HG03060 (cell line): ENCODE data around the gene SPPL3.
"Not testable (repeated sequence)": the region's sequence is repeated elsewhere in the genome, so short reads cannot be mapped to it uniquely, and the experiment has no call there.

Experiments used
- ATAC-seq: cut with Tn5 transposase; IDR thresholded peaks from one replicate; pipeline ENCODE4 v1.9.1; 2021; ENCODE audit warnings: low read depth, moderate number of reproducible peaks; ENCODE audit not compliant: unreplicated experiment

The SPPL3 gene

DNA sequence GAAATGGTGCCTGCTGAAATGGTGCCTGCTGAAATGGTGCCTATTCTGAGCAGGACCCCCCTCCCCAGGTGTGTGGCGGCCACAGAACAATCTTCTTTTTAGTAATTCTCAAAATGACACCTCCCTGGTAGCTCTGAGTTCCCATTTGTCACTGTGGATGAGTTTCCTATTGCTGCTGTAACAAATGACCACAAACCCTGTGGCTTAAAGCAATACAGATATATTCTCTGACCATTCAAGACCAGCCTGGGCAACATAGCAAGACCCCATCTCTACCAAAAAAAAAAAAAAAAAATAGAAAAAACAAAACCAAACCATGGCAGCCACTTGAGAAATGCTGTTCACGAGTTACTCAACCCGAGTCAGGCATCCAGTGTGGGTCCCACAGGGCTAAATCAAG, 170.6 kb downstream of the SPPL3 start:
- ATAC-seq, result no peak

DNA sequence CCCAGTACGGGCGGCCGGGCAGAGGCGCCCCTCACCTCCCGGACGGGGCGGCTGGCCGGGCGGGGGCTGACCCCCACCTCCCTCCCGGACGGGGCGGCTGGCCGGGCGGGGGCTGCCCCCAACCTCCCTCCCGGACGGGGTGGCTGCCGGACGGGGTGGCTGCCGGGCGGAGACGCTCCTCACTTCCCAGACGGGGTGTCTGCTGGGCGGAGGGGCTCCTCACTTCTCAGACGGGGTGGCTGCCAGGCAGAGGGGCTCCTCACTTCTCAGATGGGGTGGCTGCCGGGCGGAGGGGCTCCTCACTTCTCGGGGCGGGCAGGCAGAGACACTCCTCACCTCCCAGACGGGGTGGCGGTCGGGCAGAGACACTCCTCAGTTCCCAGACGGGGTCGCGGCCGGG, 172.0 kb downstream of the SPPL3 start:
- ATAC-seq, result not testable (repeated sequence)

DNA sequence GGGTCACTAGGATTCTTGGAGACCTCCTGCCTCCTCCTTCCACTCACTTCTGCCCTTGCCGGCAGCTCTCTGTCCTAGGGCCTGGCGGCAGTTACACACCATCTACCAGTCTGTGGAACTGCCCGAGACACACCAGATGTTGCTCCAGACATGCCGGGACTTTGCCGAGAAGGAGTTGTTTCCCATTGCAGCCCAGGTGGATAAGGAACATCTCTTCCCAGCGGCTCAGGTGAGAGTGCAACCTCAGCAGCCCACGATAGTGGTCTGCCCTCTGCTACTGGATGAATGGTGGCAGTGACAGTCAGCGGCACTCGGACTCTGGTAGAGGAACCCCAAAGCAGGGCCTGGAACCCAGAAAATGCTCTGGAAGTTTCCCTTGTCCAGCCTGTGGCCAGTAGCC, 177.2 kb downstream of the SPPL3 start:
- ATAC-seq, result no peak

DNA sequence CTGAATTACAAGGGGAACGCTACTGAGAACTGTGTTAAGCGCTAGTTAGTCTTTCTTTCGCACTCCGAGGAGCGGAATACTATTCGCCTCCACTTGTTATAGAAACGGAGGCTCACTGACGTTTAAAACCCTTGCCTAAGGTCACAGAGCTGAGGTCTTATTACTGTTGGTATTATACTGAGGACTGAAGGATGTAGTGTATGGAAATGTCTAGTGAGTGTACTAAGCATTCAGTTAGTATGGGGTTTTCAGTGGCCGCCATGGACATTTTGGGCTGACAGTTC, 177.7 kb downstream of the SPPL3 start:
- ATAC-seq, result no peak

DNA sequence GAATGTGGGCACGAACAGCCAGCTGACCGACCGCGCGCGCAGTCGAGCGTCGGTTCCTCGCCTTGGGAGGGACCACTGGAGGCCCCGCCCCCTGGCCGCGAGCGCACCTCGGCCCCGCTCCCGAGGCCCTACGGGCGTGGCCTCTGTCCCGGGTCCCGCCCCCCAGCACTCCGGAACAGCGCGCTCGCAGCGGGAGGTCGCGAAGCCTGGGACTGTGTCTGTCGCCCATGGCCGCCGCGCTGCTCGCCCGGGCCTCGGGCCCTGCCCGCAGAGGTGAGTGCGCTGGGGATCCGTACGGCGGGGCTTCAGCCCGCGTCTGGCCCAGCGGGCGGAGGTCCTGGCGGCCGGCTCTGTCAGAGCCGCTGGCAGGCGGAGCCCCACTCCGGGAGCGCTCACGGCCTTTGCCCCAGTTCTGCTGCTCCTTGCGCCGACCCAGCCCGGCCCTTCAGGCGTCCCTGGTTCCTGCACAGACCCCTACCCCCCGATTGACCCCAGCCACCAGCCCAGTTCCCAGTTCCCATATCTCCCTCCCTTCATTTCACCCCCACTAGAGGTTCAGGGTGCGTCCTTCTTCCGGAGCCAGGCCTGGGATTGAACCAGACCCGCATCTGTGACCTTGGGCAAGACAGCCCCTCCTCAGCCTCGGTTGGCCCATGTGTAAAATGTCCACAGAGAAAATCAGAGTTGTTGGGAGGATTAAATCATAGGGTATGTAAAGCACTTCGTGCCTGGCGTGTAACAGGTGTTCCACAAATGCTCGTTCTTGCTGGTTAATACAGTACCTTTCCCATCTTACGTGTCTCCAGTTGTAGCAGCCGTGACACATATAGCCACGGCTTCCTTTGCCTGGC, 178.3 kb downstream of the SPPL3 start, which contains the start of gene ACADS:
Gene ACADS, plus strand, starts transcription at position 168 of the 851 bp plus-strand sequence. Its CDS starts 60 bp downstream, at position 228.
- ATAC-seq, result peak; percentile 52

DNA sequence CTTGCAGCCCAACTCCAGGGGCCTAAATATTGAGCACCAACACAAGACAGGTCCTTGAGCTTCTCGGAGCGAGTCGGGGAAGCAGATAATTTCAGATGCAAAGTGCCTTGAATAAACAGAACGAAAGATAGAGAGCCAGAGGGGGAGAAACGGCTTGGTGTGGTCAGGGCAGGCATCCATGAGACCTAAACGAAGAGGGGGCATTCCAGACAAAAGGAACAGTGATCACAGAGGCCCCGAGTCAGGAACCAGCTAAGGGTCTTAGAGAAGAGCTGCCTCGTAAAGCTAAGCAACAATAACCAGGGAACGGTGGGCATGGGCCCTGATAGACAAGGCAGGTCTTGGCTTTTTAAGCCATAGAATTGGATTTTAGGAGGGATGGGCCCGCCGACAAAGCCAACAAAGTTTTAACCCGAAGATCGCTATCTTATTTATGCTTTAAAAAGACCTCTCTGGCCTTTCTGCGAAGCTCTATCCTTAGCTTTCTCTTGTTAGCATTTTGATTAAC, 179.0 kb downstream of the SPPL3 start:
- no peak for ATAC-seq

DNA sequence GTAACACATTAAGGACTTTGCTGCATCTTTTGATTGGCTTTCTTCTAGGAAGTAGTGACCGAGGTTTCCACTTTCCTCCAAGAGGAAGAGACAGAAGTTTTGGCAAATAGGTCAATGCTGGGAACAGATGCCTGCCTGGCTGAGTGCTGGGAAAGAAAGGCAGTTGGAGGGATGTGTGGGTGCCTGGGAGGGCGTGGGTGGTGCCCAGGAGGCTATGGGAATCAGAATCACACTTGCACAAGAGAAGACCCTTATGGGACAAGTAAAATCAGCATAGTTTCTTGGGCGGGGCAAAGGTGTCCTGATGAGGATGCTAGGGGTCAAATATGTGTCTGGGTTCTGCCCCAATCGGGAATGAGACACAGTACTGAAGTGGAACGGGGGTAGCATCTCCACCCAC, 179.4 kb downstream of the SPPL3 start:
- ATAC-seq, result no peak

DNA sequence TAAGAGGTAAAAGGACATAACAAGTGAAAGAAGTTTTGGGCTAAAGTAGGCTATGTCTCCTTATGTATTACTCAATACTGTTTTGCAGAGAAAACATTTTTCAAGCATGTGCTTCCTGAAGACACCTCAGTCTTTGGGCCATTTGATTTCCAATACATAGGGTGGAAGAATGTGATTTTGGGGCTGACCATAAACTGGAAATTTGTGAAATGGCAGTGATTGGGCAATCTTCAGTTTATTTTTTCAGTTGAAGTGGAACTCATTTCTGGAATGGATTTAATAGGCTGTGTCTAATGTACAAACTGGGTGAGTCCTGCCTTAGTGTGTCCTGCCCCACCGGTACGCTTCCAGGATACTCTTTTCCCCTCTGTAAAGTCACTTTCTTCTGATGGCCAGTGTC, 181.4 kb downstream of the SPPL3 start:
- ATAC-seq, result no peak

DNA sequence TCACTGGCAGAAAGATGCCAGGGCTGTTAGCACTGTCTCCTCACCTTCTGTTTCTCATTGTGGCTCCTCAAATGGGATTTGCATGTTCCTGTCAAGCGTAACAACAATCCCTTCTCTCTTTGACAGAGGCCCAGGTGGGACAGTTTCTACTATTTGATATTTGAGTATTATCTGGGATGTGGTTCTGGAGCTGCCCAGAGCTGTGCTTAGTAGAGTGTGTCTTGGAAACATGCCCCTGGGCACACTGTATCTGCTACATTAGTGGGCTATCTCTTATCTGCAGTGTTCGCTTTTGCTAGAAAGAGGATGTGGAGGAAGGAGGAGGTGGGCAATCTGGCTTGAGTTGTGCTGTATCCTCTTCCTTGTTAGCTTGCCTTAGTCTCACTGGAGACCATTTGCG, 182.3 kb downstream of the SPPL3 start:
- no peak for ATAC-seq

DNA sequence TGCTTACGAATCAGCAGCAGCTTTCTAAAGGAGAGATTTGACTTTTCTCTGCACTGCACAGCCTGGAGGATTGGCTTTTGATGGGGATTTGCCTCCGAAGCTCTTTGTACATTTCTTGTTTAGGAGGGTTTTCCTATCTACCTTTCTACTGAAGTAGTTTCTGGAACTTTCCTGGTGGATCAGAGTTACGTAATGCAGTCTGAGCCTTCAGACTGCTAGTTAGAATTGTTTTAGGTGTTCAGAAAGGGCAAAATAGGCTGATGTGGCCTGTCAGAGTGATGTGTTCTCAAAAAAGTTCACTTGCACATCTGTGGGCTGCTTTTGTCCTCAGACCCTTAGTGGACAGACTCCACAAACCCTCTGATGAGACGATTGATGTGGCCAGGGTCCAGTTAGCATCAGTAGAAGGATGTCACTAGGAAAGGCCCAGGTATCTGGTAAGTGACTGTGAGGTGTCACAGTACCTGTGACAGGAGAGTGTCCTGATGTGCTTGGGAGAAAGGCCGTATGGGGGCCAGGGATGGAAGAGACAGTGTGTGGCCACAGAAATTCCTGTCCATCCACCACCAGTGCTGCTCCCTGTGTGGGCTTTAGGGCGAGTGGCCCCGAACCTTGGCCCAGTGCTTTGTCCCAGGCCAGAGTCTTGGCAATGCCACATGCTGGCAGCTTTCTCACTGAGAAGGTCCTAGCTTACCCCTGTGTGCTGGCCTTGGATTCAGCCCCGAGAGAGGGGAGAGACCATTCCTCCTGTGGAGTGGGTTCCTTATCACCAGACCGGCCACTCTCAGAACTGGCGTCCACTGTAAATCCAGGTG, 183.0 kb downstream of the SPPL3 start:
- ATAC-seq, result no peak

DNA sequence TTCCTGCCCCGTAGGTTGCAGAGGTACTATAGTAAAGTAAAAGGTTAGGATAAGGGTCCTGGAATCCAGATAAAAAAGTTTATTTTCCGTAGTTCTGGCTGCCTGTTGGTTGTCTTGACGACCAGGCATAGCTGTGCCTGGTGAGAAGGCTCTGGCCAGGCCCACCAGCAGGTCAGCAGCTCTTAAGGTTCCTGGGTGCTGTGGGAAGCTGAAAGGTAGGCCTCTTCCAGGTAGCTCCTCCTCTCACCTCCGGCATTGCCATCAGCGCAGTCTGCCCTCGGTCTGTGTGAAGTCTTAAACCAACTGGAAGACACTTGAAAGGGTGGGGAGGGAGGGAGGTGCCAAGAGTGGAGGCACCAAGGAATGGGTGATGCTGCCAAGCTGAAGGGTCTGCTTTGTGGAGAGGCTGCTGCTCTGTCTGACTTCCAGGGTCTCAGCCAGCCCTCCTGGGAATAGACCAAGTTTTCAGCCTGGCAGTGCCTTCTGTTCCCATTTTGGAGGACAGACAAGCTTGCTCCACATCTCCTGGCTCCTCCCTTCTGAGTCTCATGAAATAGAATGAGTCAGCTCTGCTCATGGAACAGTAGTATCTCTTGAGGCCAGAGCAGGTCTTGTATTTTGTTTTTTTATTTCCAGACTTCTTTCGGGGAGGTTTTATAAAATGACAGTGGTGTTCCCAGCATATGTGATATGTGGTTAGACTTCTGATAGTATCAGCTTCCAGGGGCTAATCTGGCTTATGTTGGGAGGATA, 183.7 kb downstream of the SPPL3 start:
- no peak for ATAC-seq

DNA sequence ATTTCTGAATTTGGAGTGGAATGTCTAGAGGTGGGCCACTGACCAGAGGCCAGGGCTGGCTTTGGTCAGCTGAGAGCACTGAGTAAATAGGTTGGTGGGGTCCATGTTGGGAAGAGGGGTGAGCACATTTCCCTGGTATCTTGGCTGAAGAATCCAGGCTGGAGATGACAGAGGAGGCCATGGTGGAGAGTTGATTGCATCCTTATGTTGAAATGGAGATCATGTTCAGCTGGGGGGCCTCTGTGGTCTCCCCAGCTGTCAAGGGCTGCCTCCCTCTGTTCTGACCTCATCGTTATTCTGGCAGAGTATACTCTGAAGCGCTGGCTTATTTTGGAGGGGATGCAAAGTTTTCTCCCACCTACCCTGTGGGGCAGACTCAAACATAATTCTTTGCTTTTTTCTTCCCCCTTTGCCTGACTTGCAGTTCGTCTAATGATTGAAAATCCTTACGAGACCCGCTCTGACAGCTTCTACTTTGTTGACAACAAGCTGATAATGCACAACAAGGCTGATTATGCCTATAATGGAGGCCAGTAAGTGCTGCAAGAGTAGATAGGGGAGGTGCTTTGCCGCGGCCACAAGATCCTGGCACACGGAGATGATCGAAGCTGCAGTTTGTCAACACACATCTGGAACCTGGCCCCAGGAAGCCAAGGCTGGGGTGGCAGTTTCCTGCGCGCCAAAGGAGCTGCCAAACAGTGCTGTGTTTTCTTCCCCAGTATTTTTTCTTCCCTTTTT, 184.5 kb downstream of the SPPL3 start:
- no peak for ATAC-seq

DNA sequence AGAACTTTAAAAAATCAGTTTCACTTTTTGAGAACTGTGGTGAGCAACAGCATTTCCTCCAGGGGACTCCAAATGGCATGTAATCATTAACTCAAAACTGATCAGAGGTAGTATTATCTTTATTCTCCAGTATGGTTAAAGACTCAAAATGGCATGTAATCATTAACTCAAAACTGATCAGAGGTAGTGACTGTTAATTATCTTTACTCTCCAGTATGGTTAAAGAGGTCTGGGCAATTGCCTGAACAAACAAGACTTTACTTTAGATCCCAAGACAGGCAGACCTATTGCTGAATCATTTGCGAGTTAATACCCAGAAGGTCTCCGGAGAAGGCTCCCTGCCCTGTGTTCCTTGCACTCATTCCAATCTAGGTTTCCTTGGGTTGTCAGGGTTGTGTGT, 185.1 kb downstream of the SPPL3 start:
- no peak for ATAC-seq

DNA sequence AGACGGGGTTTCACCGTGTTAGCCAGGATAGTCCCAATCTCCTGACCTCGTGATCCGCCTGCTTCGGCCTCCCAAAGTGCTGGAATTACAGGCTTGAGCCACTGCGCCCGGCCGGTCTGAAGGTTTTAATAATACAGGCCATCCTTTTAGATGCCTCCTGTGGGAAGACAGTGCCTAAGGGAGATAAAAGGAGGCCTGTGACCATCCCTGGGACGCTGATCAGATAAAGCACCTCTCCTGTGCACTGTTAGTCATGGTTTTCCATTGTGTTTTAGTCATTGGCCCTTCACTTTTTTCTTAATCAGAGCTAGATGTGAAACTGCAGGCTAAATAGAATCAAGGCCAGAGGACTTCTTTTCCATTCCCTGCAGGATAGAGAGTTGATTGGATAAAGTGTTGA, 186.1 kb downstream of the SPPL3 start:
- ATAC-seq, result no peak

DNA sequence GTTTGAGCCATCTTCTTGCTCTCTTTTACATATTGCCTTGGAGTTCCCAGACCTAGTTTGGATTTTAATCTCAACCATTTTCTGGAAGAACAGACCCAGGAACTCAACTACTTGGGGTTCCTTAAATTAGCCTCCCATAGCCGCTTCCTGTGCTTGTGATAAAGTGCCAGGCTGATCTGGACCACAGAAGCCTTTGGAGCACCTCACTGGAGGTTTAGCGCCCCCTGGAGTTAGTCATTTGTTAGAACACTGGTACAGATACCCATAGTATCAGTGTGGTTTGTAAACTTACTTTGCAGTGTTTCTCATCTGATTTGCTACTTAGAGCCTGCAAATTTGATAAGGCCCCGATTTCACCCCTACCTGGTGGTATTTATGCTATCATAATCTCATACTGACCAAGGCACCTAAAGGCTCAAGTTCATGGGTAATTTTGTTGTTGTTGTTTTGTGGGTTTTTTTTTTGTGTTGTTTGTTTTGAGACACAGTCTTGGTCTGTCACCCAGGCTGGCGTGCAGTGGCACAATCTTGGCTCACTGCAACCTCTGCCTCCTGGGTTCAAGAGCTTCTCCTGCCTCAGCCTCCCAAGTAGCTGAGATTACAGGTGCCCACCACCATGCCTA, 190.2 kb downstream of the SPPL3 start:
- ATAC-seq, result no peak

DNA sequence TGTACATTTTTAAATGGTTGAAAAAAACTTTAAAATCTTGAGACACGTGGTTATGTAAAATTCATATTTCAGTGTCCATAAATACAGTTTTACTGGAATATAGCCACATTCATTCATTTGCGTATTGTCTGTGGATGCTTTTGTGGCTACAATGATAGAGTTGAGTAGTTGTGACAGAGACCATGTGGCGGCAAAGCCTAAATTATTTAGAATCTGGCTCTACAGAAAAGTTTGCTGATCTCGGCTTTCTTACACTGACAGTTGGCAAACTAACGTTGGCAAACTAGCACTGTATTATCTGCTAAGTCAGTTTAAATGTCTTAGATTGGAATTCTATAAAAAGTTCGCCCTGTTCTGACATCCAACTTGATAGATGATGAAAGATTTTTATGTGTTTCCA, 191.5 kb downstream of the SPPL3 start:
- ATAC-seq, result no peak
